Lung (tissue), 12 donors: Measurements from ENCODE around the gene TMEM45A. TPM values are rescaled to one million over a fixed set of nuclear protein-coding genes. Genes with fewer than 3 reads are reported as not detected.

Source experiments
- ATAC-seq: fragments of 200-7000 bp; cut with Tn5 transposase; one replicate; pipeline ENCODE4 v1.9.1; 2020; ENCODE audit warnings: moderate number of reproducible peaks; ENCODE audit not compliant: insufficient read depth, low FRiP score
- DNase-seq, 3 donors: peaks; one replicate each; pipeline ENCODE4 v3.0.0-alpha.2; 2013 to 2017
- H3K27ac ChIP-seq, 2 donors: one replicate each; pipeline ENCODE4 v1.5.1; 2013; ENCODE audit warnings: mild to moderate bottlenecking in 2 of 2, moderate library complexity in 2 of 2, control low read depth in 1 of 2, inconsistent platforms in 1 of 2, low read depth in 1 of 2, low read length in 1 of 2
- H3K27me3 ChIP-seq, 3 donors: one replicate each; pipeline ENCODE4 v1.5.1; 2013; ENCODE audit warnings: low read length in 2 of 3; ENCODE audit not compliant: control insufficient read depth in 3 of 3, insufficient read depth in 3 of 3
- H3K36me3 ChIP-seq, 4 donors: one replicate each; pipeline ENCODE4 v1.5.1; 2013; ENCODE audit warnings: low read length in 4 of 4, mild to moderate bottlenecking in 1 of 4, moderate library complexity in 1 of 4; ENCODE audit not compliant: control insufficient read depth in 4 of 4, insufficient read depth in 4 of 4
- H3K4me1 ChIP-seq, 5 donors: one replicate each; pipeline ENCODE4 v1.5.1; 2013; ENCODE audit warnings: low read length in 5 of 5, mild to moderate bottlenecking in 2 of 5, moderate library complexity in 1 of 5; ENCODE audit not compliant: control insufficient read depth in 5 of 5, insufficient read depth in 5 of 5
- H3K4me3 ChIP-seq: one replicate; pipeline ENCODE4 v1.5.1; 2013; ENCODE audit warnings: mild to moderate bottlenecking, control low read depth, moderate library complexity
- H3K9ac ChIP-seq, 2 donors: one replicate each; pipeline ENCODE4 v1.5.1; 2013; ENCODE audit warnings: low read length in 2 of 2, control low read depth in 1 of 2; ENCODE audit not compliant: insufficient read depth in 1 of 2
- H3K9me3 ChIP-seq, 4 donors: one replicate each; pipeline ENCODE4 v1.5.1; 2013; ENCODE audit warnings: low read length in 3 of 4, mild to moderate bottlenecking in 1 of 4, moderate library complexity in 1 of 4; ENCODE audit not compliant: control insufficient read depth in 4 of 4, insufficient read depth in 3 of 4
- WGBS, 2 donors: extraction: QIAGEN DNeasy Blood & Tissue Kit; methylation state at CpG; one replicate each; pipeline ENCODE4 v1.1.7; 2013; 5-methylcytosine and 5-hydroxymethylcytosine counted together
- polyA plus RNA-seq, 2 donors: library from polyadenylated mRNA; stranded (reverse); fragments of 200-250 nt; gene quantifications; one replicate each; pipeline ENCODE4 v1.2.1, GENCODE V29; 2013
- total RNA-seq, 2 donors: library from RNA; depleted of rRNA in 1 of 2; stranded (reverse); fragments of >200 nt in 1 of 2; gene quantifications; one replicate each; pipeline ENCODE4 v1.2.1, GENCODE V29; 2014 to 2021
- TF ChIP-seq, protein P1 (sequence below): IDR thresholded peaks from 2 replicates; pipeline ENCODE4 v1.5.1; 2012; ENCODE audit warnings: mild to moderate bottlenecking; ENCODE audit errors: control extremely low read depth, extremely low read depth
- donor health status: control.
- donor health status: control.
- donor health status: Bipolar disorder and iron deficiency.
- donor health status: healthy.
- donor health status: DM: yes; HTN: yes; CAD: no.

Gene TMEM45A
- total and polyA plus RNA-seq, 4 donors, result 7.8 to 37.6 (median 26.0) TPM

DNA sequence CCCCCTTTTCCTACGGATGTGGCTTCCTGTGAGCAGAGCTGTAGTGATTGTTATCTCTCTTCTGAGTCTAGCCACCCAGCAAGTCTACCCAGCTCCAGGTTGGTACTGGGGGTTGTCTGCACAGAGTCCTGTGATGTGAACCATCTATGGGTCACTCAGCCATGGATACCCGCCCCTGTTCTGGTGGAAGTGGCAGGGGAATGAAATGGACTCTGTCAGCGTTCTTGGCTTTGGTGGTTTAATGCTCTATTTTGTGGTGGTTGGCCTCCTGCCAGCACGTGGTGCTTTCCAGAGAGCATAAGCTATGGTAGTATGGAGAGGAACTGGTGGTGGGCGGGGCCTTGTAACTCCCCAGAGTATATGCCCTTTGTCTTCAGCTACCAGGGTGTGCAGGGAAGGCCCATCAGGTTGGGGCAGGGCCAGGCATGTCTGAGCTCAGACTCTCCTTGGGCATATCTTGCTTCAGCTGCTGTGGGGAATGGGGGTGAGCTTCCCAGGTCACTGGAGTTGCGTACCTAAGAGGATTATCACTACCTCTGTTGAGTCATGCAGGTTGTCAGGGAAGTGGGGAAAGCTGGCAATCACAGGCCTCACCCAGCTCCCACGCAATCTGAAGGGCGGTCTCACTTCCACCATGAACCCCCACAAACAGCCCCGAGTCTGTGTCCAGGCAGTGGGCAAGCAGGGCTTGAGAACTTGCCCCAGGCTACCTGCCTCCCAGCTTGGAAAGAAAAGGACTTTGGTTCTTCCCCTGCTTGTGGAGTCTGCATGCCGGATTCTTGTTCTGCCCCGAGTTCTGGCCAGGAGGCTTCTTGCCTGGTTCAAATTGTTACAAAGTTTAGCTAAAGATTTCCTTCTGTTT is 108.0 kb downstream of the TMEM45A start:
- no peak for ATAC-seq
- H3K4me1 ChIP-seq, result peaks cover 0 to 3% (median 0%) of the 10 kb centered on the region in 5 donors
- 74 to 75% methylated on average over 11 of the region's 11 CpGs for WGBS, 2 donors

DNA sequence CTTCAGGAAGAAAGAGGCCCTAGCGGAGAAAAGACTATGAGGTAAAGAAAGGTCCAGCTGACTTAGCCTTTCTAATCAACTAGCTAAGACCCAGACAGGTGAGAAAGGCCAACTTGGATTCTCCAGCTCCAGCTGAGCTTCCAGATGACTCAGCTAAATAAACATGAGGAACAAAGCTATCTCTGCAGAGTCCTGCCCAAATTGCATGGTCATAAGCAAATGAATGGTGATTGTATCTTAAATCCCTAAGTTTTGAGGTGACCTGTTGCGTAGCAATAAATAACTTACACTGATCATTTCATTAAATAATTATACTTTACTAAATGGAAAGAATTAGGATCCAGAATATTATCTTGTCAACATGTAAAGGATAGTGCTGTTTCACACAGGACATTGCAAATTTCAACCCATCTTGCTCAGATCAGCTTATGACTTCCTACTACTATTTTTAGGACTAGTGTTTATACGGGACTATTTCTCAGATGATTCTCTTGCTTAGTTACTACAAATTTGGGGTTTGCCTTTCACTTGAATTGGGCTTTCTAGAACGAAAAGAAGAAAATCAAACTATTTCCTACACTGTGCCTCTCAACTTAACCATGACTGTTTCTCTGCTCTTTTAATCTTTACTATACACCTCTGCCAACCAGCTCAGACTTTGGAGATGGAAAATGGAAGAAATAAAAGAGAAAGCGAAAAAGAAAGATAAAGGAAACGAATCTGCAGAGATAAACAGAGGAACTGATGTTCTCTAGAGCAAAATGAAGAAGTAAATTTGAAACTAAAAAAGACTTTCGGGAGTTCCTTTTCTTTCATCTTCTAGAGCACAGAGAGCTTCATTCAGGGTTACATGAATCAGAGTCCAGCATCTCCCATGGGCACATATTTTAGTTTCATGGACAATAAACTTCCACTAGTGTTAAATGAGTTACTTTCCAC is 110.4 kb downstream of the TMEM45A start:
- no peak overlapping the region for H3K4me3 ChIP-seq
- H3K36me3 ChIP-seq, result no peaks in the 10 kb centered on the region
- WGBS, 2 donors, result 52 to 53% methylated on average over 7 of the region's 7 CpGs
- no peaks in the 10 kb centered on the region for H3K27me3 ChIP-seq
- H3K9ac ChIP-seq, result no peak overlapping the region
- H3K9me3 ChIP-seq, result peaks cover 0 to 2% (median 0%) of the 10 kb centered on the region in 4 donors
- H3K4me1 ChIP-seq, result peaks cover 0 to 3% (median 0%) of the 10 kb centered on the region in 5 donors
- DNase-seq (no peak), ATAC-seq (peak; percentile 19)
- TF ChIP-seq, protein P1, sequence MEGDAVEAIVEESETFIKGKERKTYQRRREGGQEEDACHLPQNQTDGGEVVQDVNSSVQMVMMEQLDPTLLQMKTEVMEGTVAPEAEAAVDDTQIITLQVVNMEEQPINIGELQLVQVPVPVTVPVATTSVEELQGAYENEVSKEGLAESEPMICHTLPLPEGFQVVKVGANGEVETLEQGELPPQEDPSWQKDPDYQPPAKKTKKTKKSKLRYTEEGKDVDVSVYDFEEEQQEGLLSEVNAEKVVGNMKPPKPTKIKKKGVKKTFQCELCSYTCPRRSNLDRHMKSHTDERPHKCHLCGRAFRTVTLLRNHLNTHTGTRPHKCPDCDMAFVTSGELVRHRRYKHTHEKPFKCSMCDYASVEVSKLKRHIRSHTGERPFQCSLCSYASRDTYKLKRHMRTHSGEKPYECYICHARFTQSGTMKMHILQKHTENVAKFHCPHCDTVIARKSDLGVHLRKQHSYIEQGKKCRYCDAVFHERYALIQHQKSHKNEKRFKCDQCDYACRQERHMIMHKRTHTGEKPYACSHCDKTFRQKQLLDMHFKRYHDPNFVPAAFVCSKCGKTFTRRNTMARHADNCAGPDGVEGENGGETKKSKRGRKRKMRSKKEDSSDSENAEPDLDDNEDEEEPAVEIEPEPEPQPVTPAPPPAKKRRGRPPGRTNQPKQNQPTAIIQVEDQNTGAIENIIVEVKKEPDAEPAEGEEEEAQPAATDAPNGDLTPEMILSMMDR, result no peak
- no peak overlapping the region for H3K27ac ChIP-seq

More for the DNA sequence above, 108.0 kb downstream of the TMEM45A start:
- Histone ChIP-seq H3K9me3 (peaks cover 0 to 2% (median 0%) of the 10 kb centered on the region in 4 donors), H3K27ac (no peak overlapping the region), H3K36me3 (no peaks in the 10 kb centered on the region), H3K27me3 (no peaks in the 10 kb centered on the region), H3K9ac (no peak overlapping the region), H3K4me3 (no peak overlapping the region)
- TF ChIP-seq, protein P1, result no peak
- DNase-seq, result no peak

DNA sequence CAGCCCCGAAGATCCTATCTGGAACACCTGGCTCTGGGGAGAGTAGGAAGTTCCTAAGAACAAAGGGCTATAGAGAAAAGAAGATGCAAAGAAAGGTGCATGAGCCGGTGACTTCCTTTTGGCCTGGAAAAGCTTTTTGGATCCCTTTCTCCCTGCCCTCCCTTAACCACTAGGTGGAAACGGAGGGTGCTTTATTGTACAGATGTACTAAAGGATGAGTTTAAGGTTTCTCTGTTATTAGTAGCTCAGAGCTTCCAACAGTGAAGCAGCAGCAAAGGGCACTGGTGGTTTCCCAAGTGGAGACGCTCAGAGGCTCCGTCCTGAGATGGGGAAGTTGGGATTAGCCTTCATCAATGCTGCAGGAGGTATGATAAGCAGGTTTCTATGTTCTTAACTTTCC is 111.0 kb downstream of the TMEM45A start:
- peaks cover 0 to 2% (median 0%) of the 10 kb centered on the region in 4 donors for H3K9me3 ChIP-seq
- no peak overlapping the region for H3K4me3 ChIP-seq
- peaks cover 0 to 3% (median 0%) of the 10 kb centered on the region in 5 donors for H3K4me1 ChIP-seq
- H3K36me3 ChIP-seq, result no peaks in the 10 kb centered on the region
- no peak overlapping the region for H3K9ac ChIP-seq
- ATAC-seq (no peak), DNase-seq (peak in 2 of 3 donors; percentile 12 to 16)
- TF ChIP-seq, protein P1, result no peak
- WGBS, 2 donors, result 34 to 39% methylated on average over 5 of the region's 5 CpGs
- H3K27ac ChIP-seq, result no peak overlapping the region
- no peaks in the 10 kb centered on the region for H3K27me3 ChIP-seq
